DND-41 (cell line): ENCODE data around the gene ABCA7.
"Not testable (repeated sequence)": the region's sequence is repeated elsewhere in the genome, so short reads cannot be mapped to it uniquely, and the experiment has no call there.

ENCODE experiments used
- ATAC-seq: fragments of 200-7000 bp; cut with Tn5 transposase; 3 replicates; pipeline ENCODE4 v1.9.1; 2021; ENCODE audit warnings: low read depth; ENCODE audit not compliant: insufficient read depth
- DNase-seq: peaks from one replicate; pipeline ENCODE4 v3.0.0-alpha.2; 2020
- H2AFZ ChIP-seq: 2 replicates; pipeline ENCODE4 v1.6.0; 2012; ENCODE audit warnings: low read depth, low read length
- H3K27ac ChIP-seq: 2 replicates; pipeline ENCODE4 v1.5.1; 2012; ENCODE audit warnings: low read length, inconsistent platforms
- H3K27me3 ChIP-seq: fragments of 200-600 bp; sonication (generic); 2 replicates; pipeline ENCODE4 v1.6.0; 2012; ENCODE audit warnings: low read length, mild to moderate bottlenecking, inconsistent platforms; ENCODE audit not compliant: insufficient read depth, poor library complexity
- H3K36me3 ChIP-seq: 2 replicates; pipeline ENCODE4 v1.5.1; 2012; ENCODE audit warnings: low read length, inconsistent platforms; ENCODE audit not compliant: insufficient read depth
- H3K4me1 ChIP-seq: 2 replicates; pipeline ENCODE4 v1.5.1; 2012; ENCODE audit warnings: mild to moderate bottlenecking, low read length; ENCODE audit not compliant: insufficient read depth
- H3K4me2 ChIP-seq: 2 replicates; pipeline ENCODE4 v1.6.0; 2012; ENCODE audit warnings: mild to moderate bottlenecking, moderate library complexity, low read length, inconsistent platforms; ENCODE audit not compliant: insufficient read depth
- H3K4me3 ChIP-seq, 2 experiments: fragments of 200-600 bp in 1 of 2; shearing (Covaris generic) in 1 of 2; 2 replicates each; pipeline ENCODE4 v1.5.1; 2012 to 2016; ENCODE audit warnings: inconsistent platforms in 2 of 2, low read length in 2 of 2, mild to moderate bottlenecking in 2 of 2, low read depth in 1 of 2, moderate library complexity in 1 of 2
- H3K79me2 ChIP-seq: 2 replicates; pipeline ENCODE4 v1.6.0; 2012; ENCODE audit warnings: low read length, inconsistent platforms; ENCODE audit not compliant: insufficient read depth
- H3K9ac ChIP-seq: 2 replicates; pipeline ENCODE4 v1.6.0; 2012; ENCODE audit warnings: low read depth, mild to moderate bottlenecking, inconsistent platforms, low read length, moderate library complexity
- H3K9me3 ChIP-seq: 2 replicates; pipeline ENCODE4 v1.5.1; 2012; ENCODE audit warnings: low read length, moderate library complexity, mild to moderate bottlenecking, inconsistent platforms; ENCODE audit not compliant: insufficient read depth, severe bottlenecking
- H4K20me1 ChIP-seq: 2 replicates; pipeline ENCODE4 v1.6.0; 2012; ENCODE audit warnings: low read length; ENCODE audit not compliant: insufficient read depth
- EZH2 ChIP-seq: IDR thresholded peaks from 3 replicates; pipeline ENCODE4 v1.6.1; 2012; ENCODE audit warnings: borderline replicate concordance, low read depth, mild to moderate bottlenecking, moderate library complexity, low read length, inconsistent platforms; ENCODE audit not compliant: severe bottlenecking
- TF ChIP-seq, protein P1 (sequence below): IDR thresholded peaks from 2 replicates; pipeline ENCODE4 v1.5.1; 2012; ENCODE audit warnings: borderline replicate concordance, low read length, moderate library complexity, mild to moderate bottlenecking; ENCODE audit not compliant: poor library complexity, severe bottlenecking; ENCODE audit errors: extremely low read depth

Gene ABCA7

GRCh38 chr19:1019980-1020867 lies 19.7 kb upstream of the ABCA7 start:
- peak overlapping the region; percentile 92 for H3K9ac ChIP-seq
- DNase-seq, result peak; percentile 50
- peaks cover 57% of the 10 kb centered on the region for H3K79me2 ChIP-seq
- peaks cover 53% of the 10 kb centered on the region for H4K20me1 ChIP-seq
- H3K27ac ChIP-seq, result peak overlapping the region; percentile 81
- H3K27me3 ChIP-seq, result no peaks in the 10 kb centered on the region
- peaks cover 45% of the 10 kb centered on the region for H3K4me1 ChIP-seq
- TF ChIP-seq EZH2, result no peak
- TF ChIP-seq, protein P1, sequence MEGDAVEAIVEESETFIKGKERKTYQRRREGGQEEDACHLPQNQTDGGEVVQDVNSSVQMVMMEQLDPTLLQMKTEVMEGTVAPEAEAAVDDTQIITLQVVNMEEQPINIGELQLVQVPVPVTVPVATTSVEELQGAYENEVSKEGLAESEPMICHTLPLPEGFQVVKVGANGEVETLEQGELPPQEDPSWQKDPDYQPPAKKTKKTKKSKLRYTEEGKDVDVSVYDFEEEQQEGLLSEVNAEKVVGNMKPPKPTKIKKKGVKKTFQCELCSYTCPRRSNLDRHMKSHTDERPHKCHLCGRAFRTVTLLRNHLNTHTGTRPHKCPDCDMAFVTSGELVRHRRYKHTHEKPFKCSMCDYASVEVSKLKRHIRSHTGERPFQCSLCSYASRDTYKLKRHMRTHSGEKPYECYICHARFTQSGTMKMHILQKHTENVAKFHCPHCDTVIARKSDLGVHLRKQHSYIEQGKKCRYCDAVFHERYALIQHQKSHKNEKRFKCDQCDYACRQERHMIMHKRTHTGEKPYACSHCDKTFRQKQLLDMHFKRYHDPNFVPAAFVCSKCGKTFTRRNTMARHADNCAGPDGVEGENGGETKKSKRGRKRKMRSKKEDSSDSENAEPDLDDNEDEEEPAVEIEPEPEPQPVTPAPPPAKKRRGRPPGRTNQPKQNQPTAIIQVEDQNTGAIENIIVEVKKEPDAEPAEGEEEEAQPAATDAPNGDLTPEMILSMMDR, result no peak
- H2AFZ ChIP-seq, result peak overlapping the region; percentile 62
- peak overlapping the region; percentile 91 for H3K4me2 ChIP-seq
- ATAC-seq, result peak; percentile 10; the same call in 1 of the 3 replicates
- H3K36me3 ChIP-seq, result peaks cover 49% of the 10 kb centered on the region
- H3K9me3 ChIP-seq, result no peaks in the 10 kb centered on the region
- peak overlapping the region; percentile 81 to 89; a peak in 3 of 4 replicates for H3K4me3 ChIP-seq

DNA sequence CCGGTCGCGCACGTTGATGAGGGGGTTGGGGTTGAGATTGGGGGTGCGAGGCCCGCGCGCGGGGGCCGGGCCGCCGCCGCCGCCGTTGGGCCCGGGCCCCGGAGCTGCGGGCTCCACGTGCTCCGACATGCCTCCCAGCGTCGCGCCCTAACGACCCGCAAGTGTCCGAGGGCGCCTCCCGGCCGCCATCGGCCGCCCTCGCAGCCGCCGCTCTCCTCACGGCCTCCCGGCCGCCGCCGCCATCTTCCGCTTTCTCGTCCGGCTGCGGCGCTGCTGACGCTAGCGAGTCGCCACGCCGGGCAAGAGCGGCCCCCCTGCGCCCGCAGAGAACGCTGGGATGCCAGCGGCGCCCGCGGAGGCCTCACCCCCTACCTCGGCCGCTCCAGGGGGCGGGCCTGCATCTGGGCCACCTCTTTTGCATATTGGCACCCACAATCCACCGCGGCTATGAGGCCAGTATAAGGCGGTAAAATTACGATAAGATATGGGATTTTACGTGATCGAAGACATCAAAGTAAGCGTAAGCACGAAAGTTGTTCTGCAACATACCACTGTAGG lies 19.0 kb upstream of the ABCA7 start, which contains the start of gene TMEM259:
TMEM259 (minus strand) TSS at position 256 of the 558 bp plus-strand sequence; CDS start at position 129, 127 bp downstream.
- H3K79me2 ChIP-seq, result peaks cover 50% of the 10 kb centered on the region
- H3K4me1 ChIP-seq, result peaks cover 45% of the 10 kb centered on the region

GRCh38 chr19:1023883-1024188 lies 16.1 kb upstream of the ABCA7 start:
- not testable (repeated sequence) for DNase-seq, H3K9ac ChIP-seq, H2AFZ ChIP-seq, H3K27ac ChIP-seq, H3K9me3 ChIP-seq, ATAC-seq, H3K4me2 ChIP-seq, H3K4me3 ChIP-seq
- H3K4me1 ChIP-seq, result peaks cover 48% of the 10 kb centered on the region
- peaks cover 19% of the 10 kb centered on the region for H4K20me1 ChIP-seq
- H3K27me3 ChIP-seq, result peaks cover 25% of the 10 kb centered on the region
- H3K79me2 ChIP-seq, result peaks cover 21% of the 10 kb centered on the region
- peaks cover 20% of the 10 kb centered on the region; the same call in 1 of the 2 replicates for H3K36me3 ChIP-seq

More for the DNA sequence above, 19.0 kb upstream of the ABCA7 start, which contains the start of gene TMEM259:
- peak within 1 kb of the TSS; percentile 68 for H2AFZ ChIP-seq
- H3K36me3 ChIP-seq, result peaks cover 42% of the 10 kb centered on the region
- H3K9ac ChIP-seq, result peak within 1 kb of the TSS; percentile 92
- peak within 1 kb of the TSS; percentile 81 to 89; a peak in 3 of 4 replicates for H3K4me3 ChIP-seq
- H3K4me2 ChIP-seq, result peak within 1 kb of the TSS; percentile 91
- peaks cover 45% of the 10 kb centered on the region for H4K20me1 ChIP-seq
- peak; percentile 92 for ATAC-seq
- H3K27ac ChIP-seq, result peak within 1 kb of the TSS; percentile 81
- peak; percentile 98 for DNase-seq
- H3K27me3 ChIP-seq, result peaks cover 2% of the 10 kb centered on the region
- no peaks in the 10 kb centered on the region for H3K9me3 ChIP-seq
- TF ChIP-seq, protein P1, result no peak
- no peak for TF ChIP-seq EZH2

GRCh38 chr19:1025080-1025479 lies 14.8 kb upstream of the ABCA7 start:
- H4K20me1 ChIP-seq, H3K4me2 ChIP-seq, H2AFZ ChIP-seq, ATAC-seq, H3K36me3 ChIP-seq, H3K79me2 ChIP-seq, H3K9me3 ChIP-seq, DNase-seq, H3K9ac ChIP-seq, H3K4me3 ChIP-seq, H3K27ac ChIP-seq: not testable (repeated sequence)
- H3K27me3 ChIP-seq, result peaks cover 25% of the 10 kb centered on the region
- H3K4me1 ChIP-seq, result peaks cover 43% of the 10 kb centered on the region
